ENCODE measurements around the gene ZNF768.
"Not testable (repeated sequence)": the region's sequence is repeated elsewhere in the genome, so short reads cannot be mapped to it uniquely, and the experiment has no call there.

The ZNF768 gene

DNA sequence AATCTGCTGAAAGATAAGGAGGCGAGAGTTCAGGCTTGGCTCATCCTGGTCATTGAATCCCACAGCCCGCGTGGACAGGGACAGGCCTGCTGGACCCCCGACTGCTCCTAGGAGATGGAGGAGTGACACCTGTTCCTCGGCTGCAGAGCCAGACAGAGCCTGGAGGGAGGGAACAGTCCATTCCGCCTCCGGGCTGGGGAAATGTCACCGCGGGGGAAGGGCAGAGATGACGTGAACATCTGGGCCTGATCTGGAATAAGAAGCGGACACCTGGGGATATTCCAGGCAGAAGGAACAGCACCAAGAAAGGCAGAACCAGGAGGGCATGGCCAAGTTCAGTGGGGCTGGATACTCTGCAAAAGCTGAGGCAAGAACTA lies 6.8 kb upstream of the ZNF768 start:
- no peak for DNase-seq (ENCODE audit: low spot score)

DNA sequence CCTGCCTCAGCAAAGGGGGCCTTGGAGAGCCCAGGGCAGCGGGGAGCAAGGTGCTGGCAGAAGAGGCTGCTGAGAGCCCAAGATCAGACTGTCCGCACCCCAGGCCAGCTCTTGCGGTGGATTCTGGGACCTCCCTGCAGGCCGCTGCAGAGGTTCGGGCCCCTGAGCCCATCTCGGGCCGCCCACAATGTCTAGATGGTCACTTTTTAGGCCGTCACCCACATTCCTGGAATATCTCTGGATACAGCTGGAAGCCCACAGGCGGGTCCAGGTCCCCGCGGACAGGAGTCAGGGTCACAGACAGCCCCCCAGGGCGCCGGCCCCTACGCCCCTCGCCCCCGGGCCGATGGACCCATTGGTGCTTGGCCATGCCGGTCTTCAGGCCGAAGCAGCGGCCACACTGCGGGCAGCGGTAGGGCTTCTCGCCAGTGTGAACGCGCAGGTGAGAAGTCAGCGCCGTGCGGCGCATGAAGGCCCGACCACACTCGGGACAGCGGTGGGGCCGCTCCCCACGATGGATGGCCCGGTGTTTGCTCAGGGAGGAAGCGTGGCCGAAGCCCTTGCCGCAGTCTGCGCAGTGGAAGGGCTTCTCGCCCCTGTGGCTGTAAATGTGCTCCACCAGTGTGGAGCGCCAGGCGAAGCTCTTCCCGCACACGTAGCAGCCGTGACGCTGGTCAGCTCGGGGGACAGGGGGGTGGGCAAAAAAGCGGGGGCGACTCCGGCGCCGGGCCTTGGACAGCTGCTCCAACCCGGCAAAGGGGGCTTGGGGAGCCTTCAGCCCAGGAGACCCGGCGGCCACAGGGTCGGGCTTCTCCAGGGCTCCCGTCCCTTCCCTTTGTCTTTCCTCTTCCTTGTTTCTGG lies 6.1 kb upstream of the ZNF768 start:
- no peak for DNase-seq (ENCODE audit: low spot score)

DNA sequence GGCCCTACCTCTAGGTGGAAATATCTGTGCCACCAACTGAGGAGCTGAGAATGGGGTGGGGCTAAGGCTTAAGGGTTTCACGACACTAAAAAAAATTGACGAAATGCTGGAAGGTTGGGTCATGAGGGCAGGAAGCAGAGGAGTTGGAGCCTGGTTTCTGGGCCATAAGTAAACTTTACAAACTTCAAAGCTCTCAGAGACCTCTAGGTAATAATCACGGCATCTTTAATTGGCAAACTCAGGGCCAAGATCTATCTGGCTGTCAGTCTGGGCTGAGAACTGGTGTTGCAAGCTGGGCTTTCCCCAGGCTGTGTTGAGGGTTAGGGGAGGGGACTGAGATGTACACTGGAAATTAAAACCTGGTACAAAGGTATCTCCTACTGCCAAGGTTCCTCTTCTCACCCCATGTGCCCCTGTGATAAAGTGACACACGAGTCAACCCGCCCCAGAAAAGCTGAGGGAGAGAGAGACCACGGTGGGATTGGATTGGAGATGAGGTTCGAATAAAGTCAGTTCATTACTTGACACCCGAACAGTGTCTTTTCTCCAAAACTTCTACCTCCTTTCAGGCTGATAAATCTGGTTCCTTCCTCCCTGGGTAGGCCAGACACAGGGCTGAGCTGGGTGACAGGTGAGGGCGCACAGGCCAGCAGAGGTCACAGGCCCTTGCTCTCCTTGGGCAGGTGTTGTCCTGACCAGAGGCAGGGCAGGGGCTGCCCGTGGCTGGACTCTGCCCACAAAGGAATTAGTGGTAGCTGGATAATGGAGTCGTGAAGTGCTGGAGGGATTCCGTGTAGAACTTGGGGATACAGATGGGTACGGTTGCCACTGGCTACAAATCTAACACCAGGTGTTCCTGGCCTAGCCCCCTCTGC lies 4.0 kb upstream of the ZNF768 start:
- no peak for DNase-seq (ENCODE audit: low spot score)

DNA sequence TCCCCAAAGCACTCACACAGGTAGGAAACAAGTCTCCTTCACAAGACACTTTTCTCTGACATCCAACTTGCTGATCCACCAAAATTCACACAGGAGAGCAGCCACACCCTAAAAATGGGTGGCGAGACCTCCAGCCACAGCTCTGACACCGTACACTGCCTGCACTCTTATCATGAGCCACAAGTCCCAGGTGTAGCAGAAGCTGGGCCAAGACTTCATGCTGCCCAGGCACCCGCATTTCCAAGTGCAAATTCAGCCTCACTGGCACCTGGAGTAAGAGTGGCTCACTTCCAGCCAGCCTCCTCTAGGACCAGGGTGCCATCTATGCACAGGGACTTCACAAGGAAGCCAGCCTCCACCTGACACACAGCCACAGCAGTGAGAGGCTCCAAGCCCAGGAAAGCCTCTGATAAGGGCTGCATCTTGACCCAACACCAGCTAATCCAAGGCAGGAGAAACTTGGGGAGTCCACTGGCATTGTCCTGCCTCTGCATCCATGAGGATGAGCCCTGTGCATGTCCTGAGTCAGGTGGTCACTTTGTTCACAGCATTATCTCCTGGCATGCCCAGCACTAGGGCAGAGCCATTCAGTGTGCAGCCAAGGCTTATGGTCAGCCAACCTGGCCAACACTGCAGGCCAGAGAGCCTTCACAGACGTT lies 2.6 kb upstream of the ZNF768 start:
- DNase-seq (ENCODE audit: low spot score): no peak

DNA sequence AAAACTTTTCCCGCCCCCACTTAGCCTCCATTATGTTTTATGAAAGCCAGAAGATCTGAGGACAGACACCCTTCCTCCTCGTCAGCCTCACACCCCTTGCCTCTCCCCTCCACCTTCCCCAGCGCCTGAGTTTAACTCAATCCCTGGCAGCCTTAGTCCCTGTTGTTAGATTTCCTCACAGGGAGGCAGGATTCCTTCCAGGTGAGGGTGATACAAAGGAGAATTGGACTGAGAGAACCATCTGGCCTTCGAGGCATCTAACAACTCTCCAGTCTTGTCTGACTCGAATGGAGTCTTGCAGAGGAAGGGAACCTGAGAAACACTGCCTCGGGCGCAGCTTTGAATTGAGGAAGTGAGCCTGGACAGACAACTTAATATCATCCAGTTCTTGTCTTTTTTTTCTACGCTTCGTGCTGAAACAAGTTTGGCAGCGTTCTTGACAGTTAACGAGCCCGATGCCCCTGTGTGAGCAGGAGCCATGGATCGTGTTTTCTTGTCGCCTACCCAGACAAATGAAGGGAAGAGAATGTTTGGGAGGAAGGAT lies 1.3 kb upstream of the ZNF768 start:
- DNase-seq (ENCODE audit: low spot score): no peak

DNA sequence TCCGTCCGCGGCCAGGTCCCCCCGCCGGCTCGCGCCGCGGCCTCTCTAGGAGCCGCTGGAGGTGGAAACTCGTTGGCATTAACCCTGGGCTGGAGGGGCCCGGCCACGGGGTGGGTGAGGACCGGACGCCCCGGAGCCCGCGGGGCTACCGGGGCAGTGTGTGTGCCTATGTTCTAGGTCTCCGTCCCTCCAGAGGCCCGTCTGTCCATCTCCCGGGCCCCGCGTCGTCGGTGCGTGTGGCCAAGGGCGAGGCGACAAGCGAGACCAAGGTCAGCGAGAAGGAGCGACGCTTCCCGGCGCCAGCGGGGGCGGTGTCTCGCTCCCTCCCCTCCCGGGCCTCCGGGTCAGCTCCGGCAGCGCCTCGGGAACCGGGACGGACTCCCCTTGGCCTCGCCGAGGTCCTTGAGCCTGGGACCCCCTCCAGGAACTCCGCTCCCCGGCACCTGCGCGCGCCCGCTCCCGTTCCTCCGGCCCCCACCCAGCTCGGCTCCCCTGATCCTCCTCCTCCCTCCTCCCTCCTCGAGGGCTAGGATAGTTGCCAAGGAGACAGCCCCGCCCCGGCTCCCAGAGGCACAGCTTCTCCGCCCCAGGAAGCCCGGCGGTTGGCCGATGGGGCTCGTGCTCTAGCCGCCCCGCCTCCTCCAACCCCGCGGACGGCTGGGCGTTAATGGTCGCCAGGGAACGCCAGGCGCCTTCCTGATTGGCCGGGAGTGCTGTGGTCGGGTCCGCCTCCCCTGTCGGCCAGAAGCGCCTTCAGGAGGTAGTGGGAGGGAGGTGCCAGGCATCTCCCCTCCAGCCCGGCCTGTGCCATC lies 663 bp upstream of the ZNF768 start:
- DNase-seq (ENCODE audit: low spot score): peak; percentile 99

DNA sequence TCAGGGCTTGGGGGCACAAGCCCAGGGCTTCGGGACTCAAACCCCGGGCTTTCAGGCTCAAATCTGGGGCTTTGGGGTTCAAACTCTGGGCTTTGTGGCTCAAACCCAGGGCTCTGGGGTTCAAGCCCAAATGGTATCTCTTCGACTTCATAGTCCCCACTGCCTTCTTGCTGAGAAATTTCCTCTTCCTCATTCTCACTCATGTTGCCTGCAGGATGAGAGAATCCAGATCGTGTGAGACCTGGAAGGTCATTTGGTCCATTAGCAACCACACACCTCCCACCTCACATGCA lies 576 bp downstream of the ZNF768 start:
- DNase-seq (ENCODE audit: low spot score): no peak

DNA sequence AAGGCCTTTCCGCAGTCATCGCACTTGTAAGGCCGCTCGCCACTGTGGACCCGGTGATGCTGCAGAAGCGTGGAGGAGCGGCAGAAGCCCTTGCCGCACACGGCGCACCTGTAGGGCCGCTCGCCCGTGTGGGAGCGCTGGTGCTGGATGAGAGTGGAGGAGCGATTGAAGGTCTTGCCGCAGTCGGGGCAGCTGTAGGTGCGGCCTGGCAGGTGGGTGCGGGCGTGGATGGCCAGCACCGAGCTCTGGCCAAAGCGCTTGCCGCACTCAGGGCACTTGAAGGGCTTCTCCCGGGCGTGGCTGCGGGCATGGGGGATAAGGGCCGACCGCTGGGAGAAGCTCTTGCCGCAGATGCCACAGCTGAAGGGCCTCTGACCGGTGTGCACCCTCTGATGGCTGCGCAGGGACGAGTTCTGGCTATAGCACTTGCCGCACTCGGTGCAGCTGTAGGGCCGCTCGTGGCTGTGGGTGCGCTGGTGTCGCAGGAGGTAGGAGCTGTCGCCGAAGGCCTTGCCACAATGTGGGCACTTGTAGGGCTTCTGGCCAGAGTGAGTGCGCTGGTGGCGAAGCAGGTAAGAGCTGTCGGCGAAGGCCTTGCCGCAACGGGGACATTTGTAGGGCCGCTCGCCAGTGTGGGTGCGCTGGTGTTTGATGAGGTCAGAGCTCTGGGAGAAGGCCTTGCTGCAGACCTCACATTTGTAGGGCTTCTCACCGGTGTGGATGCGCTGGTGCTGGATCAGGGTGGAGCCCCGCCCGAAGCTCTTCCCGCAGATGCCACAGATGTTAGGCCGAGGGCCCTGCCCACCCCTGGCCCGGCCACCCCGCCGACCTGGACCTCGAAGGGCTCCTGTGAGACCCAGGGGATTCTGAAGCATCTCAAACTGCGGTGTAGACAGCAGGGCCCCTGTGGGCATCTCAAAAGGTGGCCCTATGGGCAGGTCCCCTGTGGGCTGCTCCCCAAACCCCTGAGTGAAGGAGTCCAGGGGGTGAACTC lies 1.5 kb downstream of the ZNF768 start:
- no peak for DNase-seq (ENCODE audit: low spot score)

DNA sequence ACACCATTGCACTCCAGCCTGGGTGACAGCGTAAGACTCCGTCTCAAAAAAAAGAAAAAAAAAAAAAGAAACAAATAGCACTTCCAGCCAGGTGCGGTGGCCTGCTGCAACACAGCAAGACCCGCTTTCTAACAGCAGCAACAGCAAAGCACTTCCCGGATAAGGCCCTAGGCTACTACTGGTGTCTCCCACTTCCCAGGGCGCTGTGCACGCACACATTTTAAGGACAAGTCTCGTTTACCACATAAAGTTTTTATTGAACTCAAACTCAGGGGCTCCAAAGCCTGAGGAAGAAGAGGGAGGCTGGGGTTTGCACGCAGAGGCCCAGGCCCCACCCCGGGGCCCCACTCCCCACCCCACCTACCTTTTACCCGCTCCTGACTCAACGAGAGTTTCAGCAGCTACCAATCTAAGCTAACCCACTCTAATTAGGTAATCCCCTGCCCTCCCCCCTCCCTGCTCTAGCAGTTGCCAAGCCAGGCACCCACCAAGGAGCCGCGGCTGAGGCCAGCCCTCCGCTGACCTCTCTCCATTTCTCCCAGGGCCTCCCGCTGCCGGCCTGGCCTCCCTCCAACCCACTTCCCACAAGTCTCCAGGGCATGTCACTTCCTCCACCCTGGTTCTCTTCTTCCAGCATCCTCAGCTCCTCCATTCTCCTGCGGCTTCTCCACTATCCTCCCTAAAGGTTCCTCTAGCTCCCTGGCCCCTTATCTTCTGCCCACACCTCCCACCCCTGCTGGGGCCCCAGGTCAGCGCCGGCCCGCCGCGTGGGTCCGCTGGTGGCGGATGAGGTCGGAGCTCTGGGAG lies 2.4 kb downstream of the ZNF768 start:
- no peak for DNase-seq (ENCODE audit: low spot score)

DNA sequence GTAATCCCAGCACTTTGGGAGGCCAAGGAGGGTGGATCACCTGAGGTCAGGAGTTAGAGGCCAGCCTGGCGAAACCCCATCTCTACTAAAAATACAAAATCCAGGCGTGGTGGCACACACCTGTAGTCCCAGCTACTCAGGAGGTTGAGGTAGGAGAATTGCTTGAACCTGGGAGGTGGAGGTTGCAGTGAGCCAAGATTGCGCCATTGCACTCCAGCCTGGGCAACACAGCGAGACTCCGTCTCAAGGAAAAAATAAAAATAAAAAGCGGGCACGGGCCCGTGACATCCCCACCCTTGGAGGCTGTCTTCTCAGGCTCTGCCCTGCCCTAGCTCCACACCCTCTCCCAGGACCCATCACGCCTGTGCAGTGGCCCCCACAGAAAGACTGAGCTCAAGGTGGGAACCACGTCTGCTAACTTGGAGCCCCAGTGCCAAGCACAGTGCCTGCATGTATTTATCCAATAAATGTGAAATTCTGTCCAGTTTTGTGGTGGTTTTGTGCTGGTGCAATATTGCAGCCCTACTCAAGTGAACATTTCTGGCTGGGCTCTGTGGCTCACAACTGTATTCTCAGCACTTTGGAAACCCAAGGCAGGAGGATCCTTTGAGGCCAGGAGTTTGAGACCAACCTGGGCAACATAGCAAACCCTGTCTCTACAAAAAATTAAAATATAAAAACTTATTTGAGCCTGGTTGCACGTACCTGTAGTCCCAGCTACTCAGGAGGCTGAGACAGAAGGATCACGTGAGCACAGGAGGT lies 3.5 kb downstream of the ZNF768 start:
- DNase-seq (ENCODE audit: low spot score): not testable (repeated sequence)

DNA sequence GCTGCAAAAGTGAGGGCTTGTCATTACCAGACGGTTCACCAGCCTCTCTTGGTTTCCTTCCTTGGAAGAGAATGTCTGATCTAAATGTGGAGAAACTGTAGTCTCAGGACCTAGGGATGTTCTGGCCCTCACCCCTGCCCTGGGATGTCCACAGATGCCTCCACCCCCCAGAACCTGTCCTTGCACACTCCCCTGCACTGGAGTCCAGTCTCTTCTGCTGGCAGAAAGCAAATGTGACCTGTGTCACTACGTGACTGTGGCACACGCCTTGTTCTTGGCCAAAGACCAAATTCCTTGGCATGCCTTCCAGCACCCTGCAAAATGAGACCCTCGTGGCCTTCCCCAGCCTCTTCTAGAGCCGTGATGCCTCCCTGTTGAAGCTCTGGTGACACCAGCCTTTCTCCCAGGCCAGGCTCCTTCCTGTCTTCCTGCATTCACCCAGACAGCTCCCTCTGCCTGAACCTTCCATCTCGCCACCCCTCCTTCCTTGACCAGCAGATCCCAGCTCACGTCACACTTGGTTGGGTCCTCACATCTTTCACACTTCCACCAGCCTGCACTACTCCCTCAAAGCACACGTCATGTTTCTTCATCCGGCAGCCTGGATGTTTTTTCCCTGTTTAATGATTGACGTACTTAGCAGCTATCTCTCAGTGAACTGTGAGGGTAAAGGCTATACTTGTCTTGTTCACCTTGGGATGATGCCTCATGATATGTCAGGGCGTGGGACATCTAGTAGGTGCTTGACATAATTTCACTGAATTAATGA lies 4.3 kb downstream of the ZNF768 start:
- DNase-seq (ENCODE audit: low spot score): no peak

DNA sequence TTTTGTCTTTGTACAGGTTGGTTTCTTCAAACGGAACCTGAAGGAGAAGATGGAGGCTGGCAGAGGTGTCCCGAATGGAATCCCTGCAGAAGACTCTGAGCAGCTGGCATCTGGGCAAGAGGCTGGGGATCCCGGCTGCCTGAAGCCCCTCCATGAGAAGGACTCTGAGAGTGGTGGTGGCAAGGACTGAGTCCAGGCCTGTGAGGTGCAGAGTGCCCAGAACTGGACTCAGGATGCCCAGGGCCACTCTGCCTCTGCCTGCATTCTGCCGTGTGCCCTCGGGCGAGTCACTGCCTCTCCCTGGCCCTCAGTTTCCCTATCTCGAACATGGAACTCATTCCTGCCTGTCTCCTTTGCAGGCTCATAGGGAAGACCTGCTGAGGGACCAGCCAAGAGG lies 4.9 kb downstream of the ZNF768 start:
- DNase-seq (ENCODE audit: low spot score): no peak

DNA sequence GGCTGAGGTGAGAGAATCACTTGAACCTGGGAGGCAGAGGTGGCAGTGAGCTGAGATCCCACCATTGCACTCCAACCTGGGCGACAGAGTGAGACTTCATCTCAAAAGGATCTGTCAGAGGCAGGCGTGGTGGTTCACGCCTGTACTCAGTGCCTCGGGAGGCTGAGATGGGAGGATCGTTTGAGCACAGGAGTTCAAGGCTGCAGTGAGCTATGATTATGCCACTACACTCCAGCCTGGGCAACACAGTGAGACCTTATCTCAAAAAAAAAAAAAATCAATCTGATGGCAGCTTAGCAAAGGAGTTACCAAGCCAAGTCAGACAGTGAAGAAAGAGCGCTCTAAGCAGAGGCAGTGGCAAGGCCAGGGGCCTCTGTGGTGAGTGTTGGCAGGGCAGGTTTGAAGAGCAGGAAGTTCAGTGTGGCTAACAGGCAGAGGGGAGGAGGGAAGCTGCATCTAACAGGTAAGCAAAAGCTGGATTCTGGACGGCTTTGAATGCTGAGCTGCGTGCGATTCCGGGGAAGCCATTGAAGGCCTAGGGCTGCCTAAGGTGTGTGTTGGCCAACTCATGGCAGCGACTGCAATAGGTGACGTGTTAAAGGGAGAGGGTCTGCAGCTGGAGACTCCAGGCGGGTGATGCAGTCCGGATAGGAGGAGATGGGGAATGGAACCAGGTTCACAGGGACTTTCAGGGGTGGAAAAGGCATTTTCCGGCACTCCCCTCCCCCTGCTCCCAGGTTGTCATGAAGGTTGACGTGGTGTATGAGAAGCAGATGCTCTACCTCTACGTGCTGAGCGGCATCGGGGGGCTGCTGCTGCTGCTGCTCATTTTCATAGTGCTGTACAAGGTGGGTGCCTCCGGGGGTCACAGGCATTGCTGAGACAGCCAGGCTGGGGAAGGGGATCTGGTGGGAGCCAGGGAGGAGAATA lies 7.0 kb downstream of the ZNF768 start:
- DNase-seq (ENCODE audit: low spot score): no peak

DNA sequence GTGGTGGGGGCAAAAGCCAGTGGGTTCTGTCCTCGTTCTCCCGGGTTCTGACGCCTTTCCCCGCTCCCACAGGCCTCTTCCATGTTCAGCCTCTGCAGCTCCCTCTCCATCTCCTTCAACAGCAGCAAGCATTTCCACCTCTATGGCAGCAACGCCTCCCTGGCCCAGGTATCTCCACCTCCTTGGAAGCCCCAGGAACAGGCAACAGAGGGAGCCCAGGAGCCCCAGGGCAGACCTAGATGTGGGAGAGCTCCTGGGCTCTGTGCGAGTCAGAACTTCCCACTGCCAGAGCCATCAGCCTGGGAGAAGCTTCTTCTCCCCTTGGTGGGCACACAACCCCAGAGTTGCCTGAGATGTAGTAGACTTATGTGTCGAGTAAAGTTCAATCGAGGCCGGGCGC lies 7.8 kb downstream of the ZNF768 start:
- no peak for DNase-seq (ENCODE audit: low spot score)

DNA sequence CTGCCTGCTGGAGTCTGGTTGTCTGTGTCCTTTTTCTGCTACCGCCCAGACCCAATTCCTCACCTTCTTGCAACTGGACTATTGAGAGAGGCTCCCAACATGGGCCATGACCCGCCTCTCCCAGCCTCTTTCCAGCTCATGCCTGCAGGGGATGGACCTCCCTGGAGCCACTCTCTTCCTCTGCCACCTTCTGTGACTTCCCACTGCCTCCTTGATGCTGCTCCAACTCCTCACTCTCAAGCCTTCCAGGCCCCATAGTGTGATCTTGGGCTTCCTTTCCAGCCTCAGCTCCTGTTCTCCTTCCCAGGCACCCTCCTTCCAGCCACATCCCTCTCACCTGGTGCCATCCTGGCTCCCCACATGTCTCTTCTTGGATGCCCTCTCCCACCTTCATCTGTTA lies 11.1 kb downstream of the ZNF768 start:
- no peak for DNase-seq (ENCODE audit: low spot score)

DNA sequence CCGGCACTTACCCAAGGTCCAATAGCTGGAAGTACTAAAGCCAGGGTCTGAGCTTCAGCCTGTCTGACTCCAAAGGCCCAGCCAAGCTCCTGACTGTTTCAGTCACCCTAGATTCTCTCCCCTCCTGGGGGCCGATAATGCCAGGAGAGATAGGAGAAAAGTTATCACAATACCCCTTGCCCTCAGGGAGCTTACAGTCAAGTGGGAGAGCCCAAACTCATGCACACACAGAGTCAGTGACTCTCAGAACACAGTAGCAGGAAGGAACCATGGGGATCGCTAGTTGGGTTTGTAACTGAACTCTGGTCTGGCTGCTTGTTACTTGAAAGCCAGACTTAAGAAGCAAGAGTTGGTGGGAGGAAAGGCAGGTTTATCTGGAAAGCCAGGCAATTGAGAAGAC lies 14.9 kb downstream of the ZNF768 start:
- no peak for DNase-seq (ENCODE audit: low spot score)

DNA sequence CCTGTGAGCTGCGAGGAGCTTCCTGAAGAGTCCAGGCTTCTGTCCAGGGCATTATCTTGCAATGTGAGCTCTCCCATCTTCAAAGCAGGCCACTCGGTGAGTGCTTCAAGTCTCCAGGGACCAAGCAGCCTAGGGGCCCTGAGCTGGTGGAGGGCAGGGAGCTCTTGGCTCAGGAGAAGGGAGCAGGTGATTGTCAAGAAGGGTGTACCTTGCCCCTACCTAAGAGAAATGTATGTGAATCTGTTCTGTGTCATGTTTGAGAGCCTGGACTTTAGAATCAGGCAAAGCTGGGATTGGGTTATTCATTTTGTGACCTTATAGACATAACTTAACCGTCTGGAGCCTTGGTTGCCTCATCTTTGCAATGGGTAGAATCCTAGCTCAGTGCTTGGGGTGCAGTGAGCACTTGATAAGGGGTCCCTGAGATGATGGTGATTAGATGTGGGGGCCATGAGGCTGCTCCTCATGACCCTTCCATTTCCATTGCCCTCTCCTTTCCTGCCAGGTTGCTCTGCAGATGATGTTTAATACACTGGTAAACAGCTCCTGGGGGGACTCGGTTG lies 15.9 kb downstream of the ZNF768 start:
- no peak for DNase-seq (ENCODE audit: low spot score)

All from ecto neural progenitor cell (in vitro differentiated cells).